ENCODE measurements around the gene TGM6.

The TGM6 gene

GRCh38 chr20:2380601-2381000 is at the start of gene TGM6:
TSS of gene TGM6 (plus strand) at chr20:2380901. CDS start at chr20:2380969, 68 bp downstream.
- DNase-seq (ENCODE audit: low read depth in 2 of 2), result no peak

GRCh38 chr20:2331106-2331505 is 49.6 kb upstream of the TGM6 start:
- no peak for DNase-seq (ENCODE audit: low read depth in 2 of 2)

GRCh38 chr20:2331901-2332565 is 48.7 kb upstream of the TGM6 start:
- DNase-seq (ENCODE audit: low read depth in 2 of 2), result no peak

GRCh38 chr20:2332711-2333110 is 48.0 kb upstream of the TGM6 start:
- no peak for DNase-seq (ENCODE audit: low read depth in 2 of 2)

- no peak for DNase-seq (ENCODE audit: low read depth in 2 of 2)
These were observed 46.9 kb upstream of the TGM6 start for GRCh38 chr20:2333821-2334220.

GRCh38 chr20:2335096-2335870 is 45.4 kb upstream of the TGM6 start:
- DNase-seq (ENCODE audit: low read depth in 2 of 2), result no peak

- no peak for DNase-seq (ENCODE audit: low read depth in 2 of 2)
These were observed 44.2 kb upstream of the TGM6 start for GRCh38 chr20:2336471-2336870.

- no peak for DNase-seq (ENCODE audit: low read depth in 2 of 2)
These were observed 43.6 kb upstream of the TGM6 start for GRCh38 chr20:2337142-2337541.

- no peak for DNase-seq (ENCODE audit: low read depth in 2 of 2)
These were observed 42.2 kb upstream of the TGM6 start for GRCh38 chr20:2338411-2339066.

- no peak for DNase-seq (ENCODE audit: low read depth in 2 of 2)
These were observed 40.6 kb upstream of the TGM6 start for GRCh38 chr20:2340136-2340535.

- DNase-seq (ENCODE audit: low read depth in 2 of 2), result no peak
These were observed 39.9 kb upstream of the TGM6 start for GRCh38 chr20:2340823-2341222.

GRCh38 chr20:2341336-2341735 is 39.4 kb upstream of the TGM6 start:
- DNase-seq (ENCODE audit: low read depth in 2 of 2), result no peak

GRCh38 chr20:2342243-2342642 is 38.5 kb upstream of the TGM6 start:
- DNase-seq (ENCODE audit: low read depth in 2 of 2), result no peak

GRCh38 chr20:2346188-2346587 is 34.5 kb upstream of the TGM6 start:
- DNase-seq (ENCODE audit: low read depth in 2 of 2), result no peak

GRCh38 chr20:2348336-2348735 is 32.4 kb upstream of the TGM6 start:
- DNase-seq (ENCODE audit: low read depth in 2 of 2), result no peak

GRCh38 chr20:2349801-2350200 is 30.9 kb upstream of the TGM6 start:
- no peak for DNase-seq (ENCODE audit: low read depth in 2 of 2)

- DNase-seq (ENCODE audit: low read depth in 2 of 2), result no peak
These were observed 30.1 kb upstream of the TGM6 start for GRCh38 chr20:2350606-2351005.

- no peak for DNase-seq (ENCODE audit: low read depth in 2 of 2)
These were observed 27.5 kb upstream of the TGM6 start for GRCh38 chr20:2353231-2353630.

GRCh38 chr20:2357114-2357513 is 23.6 kb upstream of the TGM6 start:
- DNase-seq (ENCODE audit: low read depth in 2 of 2), result no peak

- DNase-seq (ENCODE audit: low read depth in 2 of 2), result no peak
These were observed 22.7 kb upstream of the TGM6 start for GRCh38 chr20:2358006-2358405.

GRCh38 chr20:2361035-2361593 is 19.6 kb upstream of the TGM6 start:
- DNase-seq (ENCODE audit: low read depth in 2 of 2), result no peak

- no peak for DNase-seq (ENCODE audit: low read depth in 2 of 2)
These were observed 17.5 kb upstream of the TGM6 start for GRCh38 chr20:2363187-2363586.

- no peak for DNase-seq (ENCODE audit: low read depth in 2 of 2)
These were observed 17.1 kb upstream of the TGM6 start for GRCh38 chr20:2363587-2363986.

All from stimulated activated CD8-positive, alpha-beta memory T cell treated with anti-CD3 and anti-CD28 coated beads, Interleukin-7, amount 100 ng/mL, for 4 hours (primary cell).